Measurements from ENCODE around the gene PSMD1.
"Not testable (repeated sequence)": the region's sequence is repeated elsewhere in the genome, so short reads cannot be mapped to it uniquely, and the experiment has no call there.

The PSMD1 gene

DNA sequence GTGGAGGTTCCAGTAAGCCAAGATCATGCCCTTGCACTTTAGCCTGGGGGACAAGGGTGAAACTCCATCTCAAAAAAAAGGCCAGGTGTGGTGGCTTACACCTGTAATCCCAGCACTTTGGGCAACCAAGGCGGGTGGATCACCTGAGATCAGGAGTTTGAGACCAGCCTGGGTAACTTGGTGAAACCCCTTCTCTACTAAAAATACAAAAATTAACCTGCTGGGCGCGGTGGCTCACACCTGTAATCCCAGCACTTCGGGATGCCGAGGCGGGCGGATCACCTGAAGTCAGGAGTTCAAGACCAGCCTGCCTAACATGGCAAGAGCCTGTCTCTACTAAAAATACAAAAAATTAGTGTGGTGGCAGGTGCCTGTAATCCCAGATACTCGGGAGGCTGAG lies 84.1 kb downstream of the PSMD1 start:
- in situ Hi-C loops (cut with MboI; ENCODE audit: low sequenced_read_pairs): not testable (repeated sequence)

DNA sequence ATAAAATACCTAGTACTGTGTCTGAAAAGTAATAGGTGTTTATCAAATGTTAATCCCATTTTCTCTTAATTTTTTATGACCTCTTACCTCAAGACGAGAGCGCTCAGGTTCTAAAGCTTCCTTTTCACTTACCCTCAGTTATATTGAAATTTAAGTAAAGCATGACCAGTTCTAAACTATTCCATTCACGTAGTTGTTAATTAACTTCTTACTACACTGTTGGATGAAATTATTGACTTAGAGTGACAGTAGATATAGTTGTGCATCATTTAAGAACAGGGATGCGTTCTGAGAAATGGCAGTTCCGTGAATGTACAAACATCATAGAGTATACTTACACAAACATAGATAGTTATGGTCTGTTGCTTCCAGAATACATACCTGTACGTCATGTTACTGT lies 88.2 kb downstream of the PSMD1 start:
- in situ Hi-C loops (cut with MboI; ENCODE audit: low sequenced_read_pairs): no loop called here

DNA sequence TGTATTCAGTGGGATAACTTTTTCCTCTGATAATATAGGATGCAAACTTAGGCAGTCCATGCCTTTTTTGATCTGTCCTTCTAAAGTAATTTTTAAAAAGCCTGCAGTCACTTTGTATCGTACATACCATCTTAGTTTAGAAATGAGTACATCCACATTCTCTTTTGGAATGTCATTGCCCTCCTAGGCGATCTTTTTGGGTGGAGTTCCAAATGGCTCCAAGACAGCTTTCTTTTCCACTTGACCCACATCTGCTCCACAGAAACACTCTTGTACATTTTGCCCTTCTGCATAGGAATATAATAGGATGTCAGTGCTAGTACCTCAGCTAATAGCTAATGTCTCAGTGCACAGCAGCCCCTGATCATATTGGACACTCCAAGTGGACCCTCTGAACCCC lies 90.0 kb downstream of the PSMD1 start:
- in situ Hi-C loops (cut with MboI; ENCODE audit: low sequenced_read_pairs): no loop called here

DNA sequence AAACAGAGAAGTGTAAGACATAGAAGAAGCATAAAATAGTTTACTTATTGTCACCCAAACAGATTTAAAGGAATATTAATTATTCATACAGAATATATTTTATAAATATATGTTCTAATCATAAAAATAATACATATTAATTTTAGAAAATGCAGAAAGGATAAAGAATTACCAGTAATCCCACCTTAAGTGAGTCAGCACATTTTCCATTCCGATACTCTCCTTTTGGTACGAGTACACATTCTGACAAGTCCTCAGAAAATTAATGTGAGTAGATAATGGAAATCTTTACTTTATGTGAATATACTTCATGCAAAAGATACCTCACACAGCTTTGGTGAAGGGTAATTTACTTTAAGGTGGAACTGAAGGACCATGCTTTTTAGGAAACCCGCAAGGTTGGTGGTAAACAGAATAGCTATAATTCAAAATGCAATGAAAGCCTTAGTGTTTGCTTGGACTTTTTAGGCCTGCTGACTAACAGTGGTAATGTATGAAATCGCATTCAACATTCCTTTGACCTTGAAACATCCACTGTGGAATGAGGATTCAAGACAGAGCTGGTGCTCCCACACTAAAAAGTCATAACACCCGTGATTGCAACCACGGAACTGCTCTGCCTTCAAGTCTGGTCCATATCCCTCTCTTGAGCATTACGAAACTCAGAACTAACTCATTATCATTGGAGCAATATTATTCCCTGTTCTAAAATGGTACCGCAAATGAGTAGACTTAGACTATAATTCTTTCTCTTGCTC lies 96.3 kb downstream of the PSMD1 start:
- in situ Hi-C loops (cut with MboI; ENCODE audit: low sequenced_read_pairs): no loop called here

DNA sequence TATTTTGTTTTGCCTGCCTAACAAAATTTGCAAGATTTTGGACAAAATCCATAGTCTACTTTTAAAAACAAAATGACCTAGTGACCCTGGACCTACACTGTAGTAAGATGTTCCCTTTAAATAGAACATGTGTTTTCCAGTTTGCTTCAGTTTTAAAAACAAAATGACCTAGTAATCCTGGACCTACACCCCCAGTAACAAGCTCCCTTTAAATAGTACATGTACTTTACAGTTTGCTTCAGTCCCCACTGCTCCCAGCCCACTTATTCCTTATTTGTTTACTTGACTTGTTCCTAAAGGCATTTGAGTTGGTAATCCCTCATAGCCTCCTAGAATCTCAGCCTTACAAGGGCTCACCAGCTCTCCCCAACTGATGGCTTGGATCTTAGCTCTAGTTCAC lies 102.6 kb downstream of the PSMD1 start:
- in situ Hi-C loops (cut with MboI; ENCODE audit: low sequenced_read_pairs): no loop called here

DNA sequence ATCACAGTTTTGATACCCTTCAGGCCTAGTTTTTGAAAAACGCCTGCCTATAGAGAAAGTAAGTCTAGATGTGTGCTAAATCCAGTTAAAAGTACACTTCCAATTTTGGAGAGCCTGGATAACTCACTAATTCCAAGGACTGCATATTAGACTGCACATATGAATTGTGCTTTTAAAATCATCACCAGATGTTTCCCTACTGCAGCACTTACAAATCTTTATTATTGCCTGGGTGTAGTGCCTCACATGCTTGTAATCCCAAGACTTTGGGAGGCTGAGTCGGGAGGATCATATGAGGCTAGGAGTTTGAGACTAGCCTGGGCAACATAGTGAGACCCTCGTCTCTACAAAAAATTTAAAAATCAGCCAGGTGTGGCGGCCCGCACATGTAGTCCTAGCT lies 104.0 kb downstream of the PSMD1 start:
- in situ Hi-C loops (cut with MboI; ENCODE audit: low sequenced_read_pairs): no loop called here

DNA sequence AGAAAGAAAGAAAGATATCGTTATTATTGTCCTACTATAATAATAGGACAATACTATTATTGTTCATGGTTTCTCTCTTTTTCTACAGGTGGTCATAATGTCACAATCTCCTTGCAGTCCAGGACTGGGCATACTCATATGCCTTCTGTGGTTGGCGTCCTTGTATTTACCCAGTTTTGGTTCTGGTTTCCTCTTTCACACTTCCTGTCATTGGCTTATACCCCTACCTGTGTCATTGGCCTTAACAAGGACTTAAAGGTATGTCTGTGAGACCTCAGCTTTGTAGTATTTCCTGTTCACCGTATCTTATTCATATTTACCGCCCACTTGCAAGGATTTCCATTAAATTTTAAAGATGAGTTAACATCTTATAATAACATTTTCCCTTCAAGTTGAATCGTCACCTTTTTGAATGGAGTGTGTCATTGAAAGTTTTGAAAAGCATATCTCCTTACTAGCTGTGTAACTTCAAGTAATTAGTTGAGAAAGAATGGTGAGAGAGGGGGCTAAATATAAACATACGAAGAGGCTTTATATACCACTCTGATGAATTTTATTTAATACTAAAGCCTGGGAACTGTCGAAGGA lies 104.7 kb downstream of the PSMD1 start:
- in situ Hi-C loops (cut with MboI; ENCODE audit: low sequenced_read_pairs): no loop called here

DNA sequence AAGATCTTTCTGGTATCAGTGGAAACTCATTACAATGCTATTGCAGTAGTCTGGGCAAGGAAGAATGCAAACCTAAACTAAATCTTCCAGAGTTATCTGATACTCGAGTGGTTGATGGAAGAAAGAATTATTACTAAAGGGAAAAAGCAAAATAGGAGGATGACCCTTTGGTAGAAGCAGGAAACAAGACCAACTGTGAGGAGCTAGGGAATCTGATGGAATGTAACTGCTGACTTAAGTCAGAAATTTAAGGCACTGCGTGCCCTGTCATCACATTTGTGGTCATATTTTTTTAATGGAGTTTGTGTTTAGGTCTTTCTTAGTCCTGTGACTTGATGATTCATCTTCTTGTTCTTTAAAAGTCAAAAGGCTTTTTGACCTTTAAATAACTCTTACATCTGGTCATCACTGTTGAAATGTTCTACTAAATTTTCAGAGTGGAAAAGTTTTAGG lies 105.2 kb downstream of the PSMD1 start:
- in situ Hi-C loops (cut with MboI; ENCODE audit: low sequenced_read_pairs): no loop called here

DNA sequence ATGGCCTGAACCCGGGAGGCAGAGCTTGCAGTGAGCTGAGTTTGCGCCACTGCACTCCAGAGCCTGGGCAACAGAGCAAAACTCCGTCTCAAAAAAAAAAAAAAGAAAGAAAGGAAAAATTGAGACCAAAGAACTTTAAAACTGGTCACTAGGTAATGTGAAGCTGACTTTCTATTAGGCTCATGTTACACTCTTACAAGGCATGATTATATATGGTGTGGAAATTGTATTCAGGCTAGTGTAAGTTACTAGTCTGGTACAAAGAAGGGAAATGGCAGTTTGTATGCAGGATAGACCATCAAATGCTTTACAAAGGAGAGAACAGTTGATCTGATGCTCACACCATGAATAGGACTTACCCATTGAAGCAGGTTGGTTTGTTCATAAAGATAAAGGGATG lies 106.3 kb downstream of the PSMD1 start:
- in situ Hi-C loops (cut with MboI; ENCODE audit: low sequenced_read_pairs): no loop called here

DNA sequence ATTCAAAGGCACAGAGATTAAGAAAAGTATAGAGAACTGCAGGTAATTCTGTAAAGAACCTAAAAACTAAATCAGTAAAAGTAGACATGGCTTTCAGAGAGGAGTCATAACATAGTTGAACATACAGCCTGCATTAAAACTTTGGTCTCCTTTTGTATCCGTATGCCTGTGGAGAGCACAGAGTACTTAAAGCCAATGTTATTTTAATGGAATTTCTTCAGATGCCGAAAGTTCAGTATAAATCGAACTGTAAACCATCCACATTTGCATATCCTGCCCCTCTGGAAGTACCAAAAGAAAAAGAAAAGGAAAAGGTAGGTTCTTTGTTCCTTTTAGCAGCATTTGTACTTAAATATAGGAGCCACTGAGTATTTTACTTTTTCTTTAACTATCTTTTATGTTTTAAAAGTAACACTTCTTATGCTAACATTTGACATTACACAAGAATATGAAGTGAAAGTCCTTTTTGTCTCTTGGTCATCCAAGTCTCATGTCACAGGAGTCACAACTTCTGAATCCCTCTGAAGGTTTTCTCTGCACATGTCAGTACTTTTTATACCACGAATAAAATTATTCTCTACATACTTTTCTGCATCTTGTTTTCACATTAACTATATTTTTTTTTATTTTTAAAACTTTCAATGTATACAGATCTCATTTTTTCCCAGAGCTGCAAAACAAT lies 106.9 kb downstream of the PSMD1 start:
- in situ Hi-C loops (cut with MboI; ENCODE audit: low sequenced_read_pairs): no loop called here

DNA sequence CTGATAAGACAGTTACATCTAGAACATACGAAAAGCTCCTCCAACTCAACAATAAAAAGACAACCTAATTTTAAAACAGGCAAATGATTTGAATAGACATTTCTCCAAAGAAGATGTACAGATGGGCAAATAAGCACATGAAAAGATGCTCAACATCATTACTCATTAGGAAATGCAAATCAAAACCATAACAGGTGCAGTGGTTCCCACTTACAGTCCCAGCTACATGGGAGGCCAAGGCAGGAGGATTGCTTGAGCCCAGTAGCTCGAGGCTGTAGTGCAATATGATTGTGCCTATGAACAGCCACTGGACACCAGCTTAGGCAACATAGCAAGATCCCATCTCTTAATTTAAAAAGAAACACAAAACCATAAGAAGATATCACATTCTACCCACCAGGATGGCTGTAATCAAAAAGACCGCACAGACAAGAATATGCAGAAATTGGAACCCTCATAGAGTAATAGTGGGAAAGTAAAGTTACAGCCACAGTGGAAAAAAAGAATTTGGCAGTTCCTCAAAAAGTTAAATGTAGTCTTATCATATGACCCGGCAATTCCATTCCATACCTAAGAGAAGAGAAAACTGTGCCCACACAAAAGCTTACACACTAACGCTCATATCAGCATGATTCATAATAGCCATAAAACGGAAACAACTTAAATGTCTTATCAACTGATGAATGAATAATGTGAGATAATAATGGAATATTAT lies 111.2 kb downstream of the PSMD1 start:
- in situ Hi-C loops (cut with MboI; ENCODE audit: low sequenced_read_pairs): no loop called here

DNA sequence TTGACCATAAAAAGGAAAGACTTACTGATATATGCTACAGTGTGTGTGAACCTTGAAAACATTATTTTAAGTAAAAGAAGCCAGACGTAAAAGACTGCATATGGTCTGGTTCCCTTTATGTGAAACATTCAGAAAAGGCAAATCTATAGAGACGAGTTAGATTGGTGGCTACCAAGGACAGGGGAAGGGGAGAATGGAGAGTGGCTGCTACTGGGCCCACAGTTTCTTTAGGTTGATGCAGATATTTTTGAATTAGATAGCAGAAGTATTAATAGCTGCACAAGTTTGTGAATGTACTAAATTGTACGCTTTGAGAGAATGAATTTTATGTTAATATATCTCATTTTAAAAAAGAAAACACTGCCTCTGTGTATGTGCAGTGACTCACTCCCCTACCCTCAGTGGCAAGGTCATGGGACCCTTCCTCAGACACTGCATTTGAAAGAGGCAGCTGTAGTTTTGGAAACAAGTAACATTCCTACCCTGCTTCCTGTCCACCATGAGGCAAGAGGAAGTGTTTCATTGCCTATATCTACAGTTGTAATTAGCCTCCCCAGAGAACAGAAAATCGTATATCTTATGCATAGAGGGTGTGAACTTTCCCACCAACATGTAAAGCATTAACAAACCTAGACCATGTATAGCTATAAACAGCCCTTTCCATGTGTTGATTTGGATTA lies 111.9 kb downstream of the PSMD1 start:
- in situ Hi-C loops (cut with MboI; ENCODE audit: low sequenced_read_pairs): no loop called here

DNA sequence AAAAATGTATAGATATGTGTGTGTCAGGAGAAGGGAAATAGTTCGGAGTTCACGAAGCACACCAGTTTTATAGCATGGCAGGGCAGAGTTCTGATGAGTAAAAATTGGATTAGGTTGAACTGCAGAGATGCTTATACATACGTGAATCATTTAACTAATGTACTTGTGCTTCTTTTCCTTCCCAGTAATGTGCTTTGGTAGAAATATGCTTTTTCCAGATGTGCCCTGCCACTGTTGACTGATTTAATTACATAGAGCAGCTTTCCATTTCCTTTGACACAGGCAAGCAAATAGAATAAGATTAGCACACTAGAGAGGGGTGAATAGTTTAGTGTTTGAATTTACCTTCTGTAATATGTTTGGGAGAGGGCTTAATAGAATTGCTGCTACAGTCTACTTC lies 112.8 kb downstream of the PSMD1 start:
- in situ Hi-C loops (cut with MboI; ENCODE audit: low sequenced_read_pairs): no loop called here

DNA sequence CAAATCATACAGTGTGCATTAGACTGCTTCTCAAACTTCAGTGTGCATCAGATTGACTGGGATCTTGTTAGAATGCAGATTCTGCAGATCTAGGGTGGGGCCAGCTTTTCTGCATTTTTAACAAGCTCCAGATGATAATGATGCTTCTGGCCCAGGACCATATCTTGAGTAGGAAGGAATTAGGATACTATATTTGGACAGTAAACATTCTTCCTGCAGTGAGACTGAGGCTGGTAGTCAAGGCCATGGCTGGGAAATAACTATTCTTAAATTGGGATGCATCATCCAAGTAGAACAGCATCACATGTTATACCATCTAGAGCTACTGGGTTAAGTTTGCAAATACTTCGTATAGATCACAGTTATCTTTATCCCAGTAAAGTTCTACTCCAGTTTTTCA lies 113.4 kb downstream of the PSMD1 start:
- in situ Hi-C loops (cut with MboI; ENCODE audit: low sequenced_read_pairs): no loop called here

DNA sequence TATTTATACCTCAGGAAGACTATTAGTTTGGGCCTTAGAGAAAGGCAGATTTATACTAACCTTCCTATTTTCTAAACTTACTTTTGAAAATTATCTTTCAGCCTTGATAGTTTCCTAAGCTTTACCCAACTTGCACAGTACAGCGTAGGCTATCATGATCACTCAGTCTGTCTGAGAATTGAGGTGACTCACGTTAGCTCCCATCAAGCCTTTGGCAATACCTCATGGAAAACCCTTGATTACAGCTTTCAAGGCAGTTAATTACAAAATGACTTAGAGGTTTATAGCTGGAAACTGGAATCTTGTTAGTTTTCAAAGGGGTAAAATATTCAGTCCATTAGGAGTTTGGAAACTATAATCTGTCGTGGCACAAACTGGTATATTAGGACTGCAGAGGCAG lies 115.4 kb downstream of the PSMD1 start:
- in situ Hi-C loops (cut with MboI; ENCODE audit: low sequenced_read_pairs): no loop called here

DNA sequence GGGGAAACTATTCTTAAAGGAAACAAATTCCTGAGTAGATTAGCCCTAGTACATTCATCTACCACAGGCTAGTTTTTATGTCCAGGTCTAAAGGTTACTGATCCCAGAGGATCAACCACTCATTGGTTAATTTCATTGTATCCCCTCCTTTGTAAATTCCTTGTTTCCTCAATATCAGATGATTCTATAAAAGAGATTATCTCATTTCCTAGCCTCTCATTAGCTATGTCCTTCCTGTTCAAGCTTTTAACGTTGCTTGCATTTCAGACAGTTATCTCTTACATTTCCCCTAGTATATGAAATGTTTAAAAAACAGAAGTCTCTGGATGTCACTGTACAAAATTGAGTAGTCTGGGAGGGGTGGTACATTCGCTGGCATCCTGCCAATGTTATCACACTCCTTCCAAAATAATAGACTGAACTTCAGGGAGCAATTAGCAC lies 117.6 kb downstream of the PSMD1 start:
- in situ Hi-C loops (cut with MboI; ENCODE audit: low sequenced_read_pairs): no loop called here

DNA sequence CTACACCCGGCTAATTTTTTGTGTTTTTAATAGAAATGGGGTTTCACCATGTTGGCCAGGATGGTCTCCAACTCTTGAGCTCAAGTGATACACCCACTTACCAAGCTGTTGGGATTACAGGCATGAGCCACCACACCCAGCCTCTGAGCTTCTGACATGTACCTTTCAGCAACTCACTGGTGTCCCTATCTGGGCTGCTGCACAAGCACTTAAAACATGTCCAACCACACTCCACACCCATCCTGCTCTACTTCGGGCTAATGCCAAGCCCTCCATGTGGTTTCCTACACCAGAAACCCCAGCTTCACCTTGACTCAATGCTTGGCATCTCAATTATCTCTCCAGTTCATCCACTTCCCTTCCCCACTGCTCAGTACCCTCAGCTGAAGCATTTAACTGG lies 119.4 kb downstream of the PSMD1 start:
- in situ Hi-C loops (cut with MboI; ENCODE audit: low sequenced_read_pairs): no loop called here

DNA sequence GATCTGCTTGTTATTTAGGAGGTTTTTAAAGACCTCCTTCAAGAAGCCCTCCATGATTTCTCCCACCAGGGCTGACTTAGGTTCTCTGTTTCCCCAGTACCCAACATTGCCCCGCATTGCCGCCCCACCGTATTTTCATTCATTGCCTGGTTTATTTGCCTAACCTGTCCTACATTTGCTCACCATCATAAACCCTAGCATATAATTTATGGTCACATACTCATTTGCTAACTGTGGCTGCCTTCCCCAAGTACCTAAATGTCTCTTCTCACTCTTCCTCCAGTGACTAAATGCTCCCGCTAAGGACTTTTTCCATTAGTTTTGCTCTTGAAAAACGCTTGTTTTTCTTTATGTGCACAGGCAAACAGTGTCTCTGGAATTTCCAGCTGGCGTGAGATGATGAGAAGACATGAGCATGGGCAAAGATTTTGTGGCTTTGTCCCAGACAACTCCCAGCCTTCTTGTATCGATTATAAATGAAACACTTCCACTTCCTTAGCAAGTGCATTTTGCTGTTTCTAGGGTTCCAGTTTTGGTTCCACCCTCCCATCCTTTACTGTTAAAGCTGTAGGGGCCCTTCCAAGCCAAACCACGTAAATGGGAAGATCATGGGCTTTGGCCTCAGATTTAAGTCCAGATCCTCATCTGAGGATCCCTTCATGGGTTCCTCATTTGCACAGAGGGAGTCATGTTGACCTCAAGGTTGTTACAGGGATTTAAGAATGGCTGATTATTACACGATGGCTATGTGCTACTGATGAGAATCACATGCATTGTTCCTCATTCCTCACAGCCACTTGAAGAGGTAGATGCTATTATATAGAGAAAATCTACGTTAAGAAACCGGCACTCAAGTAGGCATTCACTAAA lies 120.7 kb downstream of the PSMD1 start:
- in situ Hi-C loops (cut with MboI; ENCODE audit: low sequenced_read_pairs): no loop called here

DNA sequence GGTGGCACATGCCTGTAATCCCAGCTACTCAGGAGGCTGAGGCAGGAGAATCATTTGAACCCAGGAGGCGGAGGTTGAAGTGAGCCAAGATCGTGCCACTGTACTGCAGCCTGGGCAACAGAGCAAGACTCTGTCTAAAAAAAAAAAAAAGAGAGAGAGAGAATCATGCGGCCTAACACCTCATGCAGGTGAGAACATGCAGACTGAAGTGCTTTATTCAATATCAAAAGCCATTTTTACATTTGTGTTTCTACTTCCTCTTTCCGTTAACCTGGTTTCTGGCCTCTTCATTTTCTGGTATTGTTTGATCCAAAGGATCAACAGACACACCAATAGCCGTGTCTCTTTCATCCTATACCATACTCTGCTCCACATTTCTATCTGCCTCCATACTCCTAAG lies 122.1 kb downstream of the PSMD1 start:
- in situ Hi-C loops (cut with MboI; ENCODE audit: low sequenced_read_pairs): not testable (repeated sequence)

All from hTERT RPE-1 (cell line).